Fibroblast of pulmonary artery (primary cell): ENCODE measurements around the gene KCTD17.

ENCODE experiments used
- DNase-seq: peaks from one replicate; pipeline ENCODE4 v3.0.0-alpha.2; 2010; ENCODE audit warnings: low read depth
- H3K4me3 ChIP-seq: replicated peaks from 2 replicates; pipeline ENCODE4 v1.5.1; 2011; ENCODE audit warnings: low read depth, mild to moderate bottlenecking, control low read depth, low read length, moderate library complexity
- TF ChIP-seq, protein P1 (sequence below): IDR thresholded peaks from 2 replicates; pipeline ENCODE4 v1.5.1; 2011; ENCODE audit warnings: mild to moderate bottlenecking, control low read depth, low read length, inconsistent platforms; ENCODE audit errors: missing control alignments

KCTD17 gene

DNA sequence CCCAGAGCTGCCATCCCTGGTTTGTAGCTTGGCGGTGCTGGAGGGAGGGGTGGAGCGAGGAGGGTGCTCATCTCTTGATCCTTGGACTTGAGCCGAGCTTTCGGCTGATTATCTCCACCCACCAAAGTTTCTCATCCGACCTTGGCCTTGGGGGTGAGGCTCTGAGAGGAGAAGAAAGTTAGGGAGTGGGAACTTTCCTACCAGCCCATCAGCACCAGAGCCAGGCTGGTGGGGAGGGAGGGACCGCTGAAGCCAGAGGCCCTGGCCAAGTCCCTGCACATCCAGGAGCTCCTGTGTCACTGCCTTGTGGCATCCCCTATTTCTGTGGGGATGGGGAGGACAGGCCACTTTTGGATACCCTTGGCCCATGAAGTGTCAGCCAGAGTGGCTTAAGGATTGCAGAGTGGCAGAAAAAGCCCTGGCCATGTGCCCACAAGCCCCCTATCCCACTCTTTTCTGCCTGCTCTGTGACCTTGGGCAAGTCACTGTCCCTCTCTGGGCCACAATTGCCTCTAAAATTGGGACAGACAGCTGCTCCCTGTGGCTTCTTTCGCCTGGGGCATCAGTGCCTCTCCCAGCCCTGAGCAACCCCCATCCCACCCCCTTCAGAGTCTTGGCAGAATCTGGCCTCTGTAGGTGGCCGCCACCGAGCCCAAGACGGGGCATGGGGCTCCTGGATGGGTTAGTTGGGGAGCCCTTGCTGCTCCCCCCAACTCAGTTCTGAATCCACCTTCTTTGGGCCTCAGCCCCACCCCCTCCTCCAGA is 10.3 kb downstream of the KCTD17 start:
- H3K4me3 ChIP-seq = no peak overlapping the region
- TF ChIP-seq, protein P1, sequence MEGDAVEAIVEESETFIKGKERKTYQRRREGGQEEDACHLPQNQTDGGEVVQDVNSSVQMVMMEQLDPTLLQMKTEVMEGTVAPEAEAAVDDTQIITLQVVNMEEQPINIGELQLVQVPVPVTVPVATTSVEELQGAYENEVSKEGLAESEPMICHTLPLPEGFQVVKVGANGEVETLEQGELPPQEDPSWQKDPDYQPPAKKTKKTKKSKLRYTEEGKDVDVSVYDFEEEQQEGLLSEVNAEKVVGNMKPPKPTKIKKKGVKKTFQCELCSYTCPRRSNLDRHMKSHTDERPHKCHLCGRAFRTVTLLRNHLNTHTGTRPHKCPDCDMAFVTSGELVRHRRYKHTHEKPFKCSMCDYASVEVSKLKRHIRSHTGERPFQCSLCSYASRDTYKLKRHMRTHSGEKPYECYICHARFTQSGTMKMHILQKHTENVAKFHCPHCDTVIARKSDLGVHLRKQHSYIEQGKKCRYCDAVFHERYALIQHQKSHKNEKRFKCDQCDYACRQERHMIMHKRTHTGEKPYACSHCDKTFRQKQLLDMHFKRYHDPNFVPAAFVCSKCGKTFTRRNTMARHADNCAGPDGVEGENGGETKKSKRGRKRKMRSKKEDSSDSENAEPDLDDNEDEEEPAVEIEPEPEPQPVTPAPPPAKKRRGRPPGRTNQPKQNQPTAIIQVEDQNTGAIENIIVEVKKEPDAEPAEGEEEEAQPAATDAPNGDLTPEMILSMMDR = no peak
- no peak for DNase-seq

DNA sequence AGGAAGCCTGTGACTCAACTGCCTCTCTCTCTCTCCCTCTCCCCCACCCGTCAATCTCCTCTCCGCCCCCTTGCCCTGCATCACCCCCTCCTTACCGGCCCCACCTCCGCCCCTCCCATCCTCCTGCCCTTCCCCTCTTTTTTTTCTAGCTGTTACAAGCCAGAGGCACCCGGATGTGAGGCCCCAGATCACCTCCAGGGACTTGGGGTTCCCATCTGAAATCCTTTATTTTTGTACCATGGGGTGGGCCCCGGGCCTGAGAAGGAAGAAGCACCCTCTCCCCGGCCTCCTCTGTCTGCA is 10.8 kb downstream of the KCTD17 start:
- H3K4me3 ChIP-seq = no peak overlapping the region
- no peak for DNase-seq
- TF ChIP-seq, protein P1 = no peak

DNA sequence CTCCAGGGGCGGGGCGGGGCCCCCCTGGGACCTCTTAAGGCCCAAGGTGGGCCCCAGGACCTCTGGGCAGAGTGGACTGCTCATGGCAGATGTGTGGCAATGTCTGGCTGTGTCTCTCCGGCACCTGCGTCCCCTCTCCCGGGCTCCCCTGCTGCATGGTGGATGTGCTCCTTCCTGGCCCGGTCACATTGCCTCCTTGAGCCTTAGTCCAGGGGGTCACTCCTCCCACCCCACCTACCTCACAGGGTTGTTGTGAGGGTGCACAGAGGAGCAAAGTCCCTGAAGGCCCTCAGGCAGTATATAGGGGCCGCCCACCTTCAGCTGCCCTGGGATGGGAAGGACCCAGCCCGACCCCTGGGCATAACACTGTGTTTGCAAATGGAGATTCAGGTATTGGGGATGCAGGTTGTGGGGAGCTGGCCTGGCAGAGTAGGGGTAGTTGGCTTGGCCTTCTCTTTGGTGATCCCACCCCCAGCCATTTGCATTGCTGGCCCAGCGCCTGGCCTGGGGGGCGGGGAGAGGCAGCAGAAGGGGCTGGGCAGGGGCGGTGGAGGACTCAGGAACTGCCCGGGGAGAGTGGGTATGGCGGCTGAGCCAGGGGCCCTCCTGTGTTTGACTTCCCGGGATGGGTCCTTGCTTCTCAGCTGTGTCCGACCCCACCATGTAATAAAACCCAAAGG is 11.3 kb downstream of the KCTD17 start:
- TF ChIP-seq, protein P1 = no peak
- H3K4me3 ChIP-seq = no peak overlapping the region

DNA sequence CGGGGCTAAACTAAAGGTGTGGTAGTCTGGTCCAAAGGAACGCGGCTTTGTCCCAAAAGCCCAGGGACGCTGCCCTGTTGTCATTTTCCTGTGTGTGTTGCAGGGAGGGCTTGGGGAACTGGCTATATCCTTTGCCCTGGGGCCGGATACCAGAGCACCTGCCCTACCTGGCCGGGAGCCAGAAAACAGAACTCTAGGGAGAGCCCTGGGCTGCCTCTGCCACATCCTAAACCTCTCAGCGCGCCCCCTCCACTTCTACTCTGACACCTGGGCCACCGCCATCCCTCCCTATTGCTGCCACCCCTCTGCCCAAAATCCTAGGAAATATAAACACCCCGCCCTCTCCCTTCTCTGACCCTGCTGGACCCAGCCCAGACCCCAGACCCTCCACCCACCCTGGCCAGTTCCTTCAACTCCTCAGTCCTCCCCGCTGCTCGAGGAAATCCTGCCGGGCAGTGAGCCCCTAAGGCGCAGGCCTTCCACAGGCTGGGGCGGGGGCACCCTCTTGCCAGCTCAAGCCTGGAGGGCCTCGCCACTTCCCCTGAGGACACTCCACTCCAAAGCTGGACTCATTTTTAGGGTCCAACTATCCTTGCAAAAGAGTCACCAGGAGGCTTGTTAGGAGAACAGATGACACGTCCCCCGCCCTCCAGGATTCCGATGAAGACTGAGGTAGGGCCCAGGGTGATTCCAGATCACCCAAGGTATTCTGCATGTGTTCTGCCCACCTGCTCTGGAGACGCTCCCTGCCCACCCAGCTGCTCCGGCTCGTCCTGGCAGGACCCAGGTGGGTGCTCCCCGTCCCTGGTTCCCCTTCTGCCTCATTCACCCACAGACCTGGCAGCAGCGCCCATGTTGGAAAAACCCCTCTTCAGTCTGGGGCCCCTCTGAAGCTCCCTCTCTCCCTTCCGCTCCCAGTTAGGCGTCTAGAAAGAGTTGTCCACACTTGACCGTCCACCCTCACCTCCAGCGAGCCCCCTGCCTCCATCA is 12.2 kb downstream of the KCTD17 start:
- no peak for DNase-seq
- TF ChIP-seq, protein P1 = no peak
- no peak overlapping the region for H3K4me3 ChIP-seq

More for the DNA sequence above, 11.3 kb downstream of the KCTD17 start:
- no peak for DNase-seq

DNA sequence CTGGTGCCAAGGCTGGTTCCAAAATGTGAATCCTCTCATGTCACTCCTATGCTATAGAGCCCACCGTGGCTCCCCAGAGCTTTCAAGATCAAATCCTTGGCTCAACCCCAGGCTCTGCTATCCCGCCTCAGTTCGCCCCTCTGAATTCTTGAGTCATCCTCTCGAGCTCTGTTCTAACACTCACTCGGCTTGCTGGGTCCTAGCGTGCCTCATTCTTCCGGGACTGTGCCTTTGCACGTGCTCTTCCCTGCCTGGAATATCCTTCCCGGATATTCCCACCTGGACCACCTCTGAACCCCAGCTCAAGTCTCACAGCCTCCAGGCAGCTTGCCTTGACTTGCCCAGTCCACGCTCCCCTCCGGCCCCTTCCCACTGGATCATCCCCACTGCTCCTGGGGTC is 13.0 kb downstream of the KCTD17 start:
- no peak for DNase-seq
- TF ChIP-seq, protein P1 = no peak
- H3K4me3 ChIP-seq = no peak overlapping the region

DNA sequence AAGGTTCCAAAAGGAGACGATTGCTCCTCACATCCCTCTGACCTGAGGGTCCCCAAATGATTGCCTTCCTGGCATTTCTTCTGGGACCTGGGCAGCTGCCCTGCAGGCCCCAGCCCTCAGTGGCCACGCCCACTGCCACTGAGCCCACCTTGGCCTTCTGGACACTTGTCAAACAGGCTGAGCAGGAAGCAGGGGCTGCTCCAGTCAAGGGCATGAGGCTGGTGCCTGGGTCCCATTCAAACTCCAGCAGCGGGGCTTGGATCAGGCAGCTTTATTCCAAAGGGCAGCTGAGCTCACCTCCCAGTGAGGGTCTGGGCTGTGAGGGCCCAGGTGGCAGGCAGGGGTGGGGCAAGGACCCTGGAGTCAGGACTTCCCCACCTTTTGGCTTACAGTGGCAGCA is 13.6 kb downstream of the KCTD17 start:
- TF ChIP-seq, protein P1 = no peak
- no peak overlapping the region for H3K4me3 ChIP-seq
- no peak for DNase-seq
